Brain microvascular endothelial cell (primary cell): Measurements from ENCODE around the gene SCARB1.

ENCODE experiments used
- DNase-seq: peaks from one replicate; pipeline ENCODE4 v3.0.0-alpha.2; 2020
- H3K27ac ChIP-seq: fragments of 250-450 bp; sonication (Bioruptor Pico); 2 replicates; pipeline ENCODE4 v1.5.1; 2020; ENCODE audit warnings: mild to moderate bottlenecking, moderate library complexity
- H3K27me3 ChIP-seq: fragments of 250-450 bp; sonication (Bioruptor Pico); replicated peaks from 2 replicates; pipeline ENCODE4 v1.5.1; 2020; ENCODE audit warnings: mild to moderate bottlenecking
- H3K36me3 ChIP-seq: fragments of 250-450 bp; sonication (Bioruptor Pico); replicated peaks from 2 replicates; pipeline ENCODE4 v1.5.1; 2020; ENCODE audit warnings: mild to moderate bottlenecking
- H3K4me3 ChIP-seq: 2 replicates; pipeline ENCODE4 v1.5.1; 2011; ENCODE audit warnings: low read depth, mild to moderate bottlenecking, control low read depth, low read length, moderate library complexity
- in situ Hi-C: cut with HindIII; loops from 2 replicates; pipeline ENCODE4 v1.10.0; 2017; ENCODE audit warnings: low sequenced_read_pairs, low pct_ligation_motif_present
- TF ChIP-seq, protein P1 (sequence below): IDR thresholded peaks from 2 replicates; pipeline ENCODE4 v1.5.1; 2011; ENCODE audit warnings: low read depth, mild to moderate bottlenecking, moderate library complexity, low read length, control low read depth, inconsistent platforms; ENCODE audit errors: missing control alignments

SCARB1 gene

DNA sequence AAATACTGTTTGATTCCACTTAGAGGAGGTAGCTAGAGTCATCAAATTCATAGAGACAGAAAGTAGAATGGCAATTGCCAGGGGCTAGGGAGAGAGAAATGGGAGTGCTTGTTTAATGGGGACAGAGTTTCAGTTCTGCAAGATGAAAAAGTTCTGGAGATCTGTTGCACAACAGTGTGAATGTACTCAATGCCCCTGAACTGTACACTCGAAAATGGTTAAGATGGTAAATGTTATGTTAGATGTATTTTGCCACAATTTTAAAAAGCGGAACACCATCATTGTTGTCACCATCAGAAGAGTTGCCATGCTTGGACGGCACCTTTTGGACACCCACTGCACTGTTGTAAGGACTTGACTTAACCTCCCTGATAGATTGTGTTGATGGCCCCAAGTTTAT lies 106.9 kb downstream of the SCARB1 start:
- Histone ChIP-seq H3K27ac (no peak overlapping the region), H3K4me3 (no peak overlapping the region), H3K36me3 (no peaks in the 10 kb centered on the region), H3K27me3 (peaks cover 4% of the 10 kb centered on the region)
- no peak for DNase-seq
- in situ Hi-C loops = loop anchor here (25.0 kb wide), 1 partner anchor 369 kb away; no protein-coding TSS in a partner anchor
- TF ChIP-seq, protein P1, sequence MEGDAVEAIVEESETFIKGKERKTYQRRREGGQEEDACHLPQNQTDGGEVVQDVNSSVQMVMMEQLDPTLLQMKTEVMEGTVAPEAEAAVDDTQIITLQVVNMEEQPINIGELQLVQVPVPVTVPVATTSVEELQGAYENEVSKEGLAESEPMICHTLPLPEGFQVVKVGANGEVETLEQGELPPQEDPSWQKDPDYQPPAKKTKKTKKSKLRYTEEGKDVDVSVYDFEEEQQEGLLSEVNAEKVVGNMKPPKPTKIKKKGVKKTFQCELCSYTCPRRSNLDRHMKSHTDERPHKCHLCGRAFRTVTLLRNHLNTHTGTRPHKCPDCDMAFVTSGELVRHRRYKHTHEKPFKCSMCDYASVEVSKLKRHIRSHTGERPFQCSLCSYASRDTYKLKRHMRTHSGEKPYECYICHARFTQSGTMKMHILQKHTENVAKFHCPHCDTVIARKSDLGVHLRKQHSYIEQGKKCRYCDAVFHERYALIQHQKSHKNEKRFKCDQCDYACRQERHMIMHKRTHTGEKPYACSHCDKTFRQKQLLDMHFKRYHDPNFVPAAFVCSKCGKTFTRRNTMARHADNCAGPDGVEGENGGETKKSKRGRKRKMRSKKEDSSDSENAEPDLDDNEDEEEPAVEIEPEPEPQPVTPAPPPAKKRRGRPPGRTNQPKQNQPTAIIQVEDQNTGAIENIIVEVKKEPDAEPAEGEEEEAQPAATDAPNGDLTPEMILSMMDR = no peak

DNA sequence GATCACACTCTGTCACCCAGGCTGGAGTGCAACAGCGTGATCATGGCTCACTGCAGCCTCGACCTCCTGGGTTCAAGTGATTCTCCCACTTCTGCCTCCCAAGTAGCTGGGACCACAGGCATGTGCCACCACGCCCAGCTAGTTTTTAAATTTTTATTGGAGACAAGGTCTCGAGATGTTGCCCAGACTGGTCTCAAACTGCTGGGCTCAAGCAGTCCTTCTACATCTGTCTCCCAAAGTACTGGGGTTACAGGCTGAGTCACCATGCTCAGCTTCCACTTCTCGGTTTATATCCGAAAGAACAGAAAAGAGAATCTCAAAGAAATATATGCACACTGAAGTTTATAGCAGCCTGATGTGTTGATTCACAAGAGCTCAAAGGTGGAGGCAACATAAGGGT lies 107.5 kb downstream of the SCARB1 start:
- Histone ChIP-seq H3K36me3 (no peaks in the 10 kb centered on the region), H3K4me3 (no peak overlapping the region), H3K27ac (no peak overlapping the region), H3K27me3 (peaks cover 4% of the 10 kb centered on the region)
- in situ Hi-C loops = loop anchor here (25.0 kb wide), 1 partner anchor 369 kb away; no protein-coding TSS in a partner anchor
- DNase-seq = no peak
- TF ChIP-seq, protein P1 = no peak

DNA sequence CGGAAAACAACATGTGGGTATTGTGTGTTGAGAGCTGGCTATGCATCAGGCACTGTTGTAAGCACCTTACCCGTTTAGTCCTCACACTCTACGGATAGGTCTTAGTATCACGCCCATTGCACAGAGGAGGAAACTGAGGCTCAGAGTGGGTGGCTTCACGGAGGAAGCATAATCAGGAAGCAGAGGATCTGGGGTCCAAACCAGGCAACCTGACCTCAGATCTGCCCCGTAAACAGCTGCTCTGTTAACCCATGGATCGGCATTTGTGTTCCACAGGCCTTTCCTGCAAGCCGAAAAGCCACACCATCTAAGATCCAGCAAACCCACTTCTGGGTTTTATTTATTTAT lies 107.9 kb downstream of the SCARB1 start:
- TF ChIP-seq, protein P1 = no peak
- no peaks in the 10 kb centered on the region for H3K36me3 ChIP-seq
- in situ Hi-C loops = loop anchor here (25.0 kb wide), 1 partner anchor 368 kb away; no protein-coding TSS in a partner anchor
- no peak overlapping the region for H3K27ac ChIP-seq
- H3K27me3 ChIP-seq = peaks cover 4% of the 10 kb centered on the region
- DNase-seq = no peak
- no peak overlapping the region for H3K4me3 ChIP-seq

DNA sequence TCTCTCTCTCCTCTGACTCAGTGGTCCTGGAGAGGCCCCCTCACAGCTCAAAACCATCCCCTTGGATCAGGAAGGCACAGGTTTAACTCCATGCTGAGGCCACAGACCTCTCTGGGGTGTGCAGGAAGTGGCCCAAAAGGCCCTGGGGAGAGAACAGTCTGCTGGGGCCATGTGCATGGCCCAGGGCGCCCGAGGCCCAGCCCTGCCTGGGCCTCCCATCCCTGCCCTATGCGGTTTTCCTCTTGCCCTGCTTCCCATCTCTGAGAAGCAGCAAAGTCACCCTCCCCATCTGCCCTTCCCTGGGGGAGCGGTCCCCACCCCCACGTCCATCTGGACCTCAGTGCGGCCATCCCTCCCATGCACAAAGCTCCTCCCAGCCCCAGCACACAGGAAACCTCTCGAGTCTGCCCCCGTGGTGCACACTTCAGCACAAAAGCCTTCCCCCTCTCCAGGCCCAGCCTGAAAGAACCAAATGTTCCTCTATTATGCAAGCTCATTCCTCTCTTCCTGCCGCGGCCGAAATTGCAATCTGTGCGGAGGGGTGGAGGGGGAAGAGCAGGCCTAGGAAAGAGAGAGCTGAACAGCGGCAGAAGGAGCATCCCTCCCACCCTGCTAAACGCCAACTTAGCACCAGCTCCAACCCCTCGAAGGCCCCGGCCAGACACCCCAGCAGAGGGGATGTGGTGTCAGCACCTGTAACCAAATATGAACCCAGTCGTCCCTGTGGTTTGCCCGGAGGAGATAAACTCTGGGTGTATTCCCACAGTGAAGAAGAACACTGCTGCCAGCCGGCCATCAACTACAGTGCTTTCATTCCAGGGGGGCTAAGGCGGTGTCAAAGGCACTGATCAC lies 108.5 kb downstream of the SCARB1 start:
- no peaks in the 10 kb centered on the region for H3K36me3 ChIP-seq
- no peak overlapping the region for H3K4me3 ChIP-seq
- H3K27ac ChIP-seq = no peak overlapping the region
- in situ Hi-C loops = loop anchor here (25.0 kb wide), 1 partner anchor 368 kb away; no protein-coding TSS in a partner anchor
- peaks cover under 1% of the 10 kb centered on the region for H3K27me3 ChIP-seq
- TF ChIP-seq, protein P1 = no peak
- peak; percentile 57 for DNase-seq

DNA sequence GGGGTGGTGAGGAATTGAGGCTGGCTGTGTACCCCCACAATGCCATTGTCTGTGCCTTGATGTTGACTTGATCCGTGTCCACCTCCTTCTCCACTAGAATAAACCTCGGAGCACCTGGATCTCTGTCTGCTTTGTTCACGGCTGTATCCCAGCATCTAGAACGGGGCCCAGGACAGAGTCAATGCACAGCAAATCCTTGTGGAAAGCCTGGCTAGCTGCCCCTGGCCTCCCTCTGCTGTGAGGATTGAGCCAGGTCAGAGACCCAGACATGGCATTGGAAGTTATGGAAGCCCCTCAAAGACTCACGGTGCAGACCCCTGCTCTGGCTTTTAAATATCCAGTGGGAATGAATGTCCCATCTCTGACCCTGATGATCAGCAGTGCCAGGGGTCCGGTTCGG lies 109.2 kb downstream of the SCARB1 start:
- in situ Hi-C loops = loop anchor here (25.0 kb wide), 1 partner anchor 367 kb away; no protein-coding TSS in a partner anchor
- no peak for DNase-seq
- H3K27me3 ChIP-seq = no peaks in the 10 kb centered on the region
- TF ChIP-seq, protein P1 = no peak
- no peak overlapping the region for H3K27ac ChIP-seq
- H3K36me3 ChIP-seq = no peaks in the 10 kb centered on the region
- H3K4me3 ChIP-seq = no peak overlapping the region
